ENCODE measurements around the gene RABL2B.

RABL2B gene

GRCh38 chr22:50737728-50738648, 45.4 kb downstream of the RABL2B start, which contains the start of gene ACR:
TSS of gene ACR (plus strand) at chr22:50738204. CDS start at chr22:50738236, 32 bp downstream.
- no peak for FAIRE-seq

GRCh38 chr22:50735739-50736030, 47.8 kb downstream of the RABL2B start:
- no peak for FAIRE-seq

DNA sequence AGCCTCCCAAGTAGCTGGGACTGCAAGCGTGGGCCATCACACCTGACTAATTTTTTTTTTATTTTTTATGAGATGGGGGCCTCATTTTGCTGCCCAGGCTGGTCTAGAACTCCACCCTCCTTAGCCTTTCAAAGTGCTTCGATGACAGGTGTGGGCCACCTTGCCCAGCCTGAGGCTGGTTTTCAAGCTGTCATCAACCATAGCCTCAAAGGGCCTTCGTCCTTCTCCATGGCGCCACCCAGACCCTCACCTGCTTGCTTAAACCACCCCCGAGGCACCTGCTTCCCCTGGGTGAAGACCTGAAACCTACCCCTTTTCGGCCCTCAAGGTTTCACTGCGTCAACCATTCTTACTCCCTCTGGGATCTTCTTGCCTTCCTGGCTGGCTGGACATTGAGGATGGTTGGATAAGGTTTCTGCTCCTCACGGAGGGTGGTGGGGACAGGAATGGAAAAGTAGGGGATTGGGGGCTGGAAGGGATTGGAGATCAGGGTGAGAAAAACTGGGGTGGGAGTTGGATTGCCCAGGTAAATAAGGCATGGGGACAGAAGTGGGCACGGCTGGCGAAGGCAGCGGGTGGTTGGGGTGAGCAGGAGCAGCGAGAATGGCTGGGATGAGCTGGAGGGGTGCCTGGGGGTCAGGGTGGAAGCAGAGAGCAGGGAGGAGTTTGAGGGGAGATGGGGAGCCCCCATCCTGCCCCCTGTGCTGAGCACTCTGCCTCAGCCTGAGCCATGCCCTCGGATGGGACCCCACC, 48.3 kb downstream of the RABL2B start:
- FAIRE-seq, result no peak

DNA sequence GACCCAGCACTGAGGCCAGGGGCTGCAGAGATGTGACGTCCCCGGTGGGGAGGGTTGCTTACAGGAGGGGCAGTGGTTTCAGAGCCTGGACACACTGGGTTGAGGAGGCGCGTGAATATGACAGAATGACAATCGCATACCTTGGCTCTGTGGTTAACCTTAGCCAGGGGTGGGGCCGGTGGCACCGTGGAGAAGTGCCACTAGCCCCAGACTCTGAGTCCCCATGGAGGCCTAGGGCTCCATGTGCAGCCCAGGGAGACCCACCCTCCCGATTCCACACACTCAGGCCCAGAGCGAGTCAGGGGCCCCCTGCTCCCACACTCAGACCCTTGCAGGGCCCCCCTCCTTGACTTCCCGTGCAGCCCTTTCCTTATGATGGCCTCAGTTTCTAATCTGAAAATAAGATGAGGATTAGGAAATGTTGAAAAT, 49.1 kb downstream of the RABL2B start:
- FAIRE-seq, result no peak

GRCh38 chr22:50733521-50734342, 49.7 kb downstream of the RABL2B start:
- no peak for FAIRE-seq

GRCh38 chr22:50732681-50733080, 50.8 kb downstream of the RABL2B start:
- no peak for FAIRE-seq

DNA sequence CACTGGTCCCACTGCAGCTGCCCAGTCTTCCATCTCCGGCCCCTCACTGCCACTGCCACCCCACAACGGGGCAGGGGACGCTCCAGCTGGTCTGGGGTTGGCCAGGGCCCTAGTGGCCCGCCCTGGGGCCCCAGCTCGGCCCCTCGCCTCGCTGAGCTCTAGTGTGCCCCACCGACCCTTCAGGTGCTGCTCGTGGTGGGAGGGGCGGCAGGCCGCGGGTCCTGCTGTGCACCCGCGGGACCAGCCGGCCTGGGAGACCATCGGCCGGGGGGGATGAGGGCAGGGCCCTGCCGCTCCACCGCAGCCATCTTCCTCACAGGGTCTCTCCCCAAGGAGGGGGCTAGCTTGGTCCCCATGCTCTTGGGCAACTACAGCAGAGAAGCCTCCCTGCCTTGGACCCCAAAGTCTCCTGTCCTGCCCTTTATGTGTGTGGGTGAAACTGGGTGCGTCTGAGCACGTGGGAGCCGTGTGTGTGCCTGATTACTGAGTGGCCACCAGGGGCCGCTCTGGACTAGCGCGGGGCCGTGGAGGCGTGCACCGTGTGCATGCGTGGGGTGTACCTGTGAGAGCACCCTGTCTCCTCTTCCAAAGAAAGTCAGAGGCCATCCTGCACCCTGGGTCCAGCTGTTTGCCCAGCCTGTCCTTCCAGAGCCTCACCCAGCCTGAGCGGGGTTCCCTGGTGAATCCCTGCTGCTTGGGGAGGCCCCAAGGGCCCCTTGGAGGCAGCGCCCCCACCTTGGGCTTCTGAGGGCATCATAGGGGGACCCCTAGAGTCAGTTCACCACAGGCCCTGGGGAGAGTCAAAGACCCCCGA, 51.4 kb downstream of the RABL2B start:
- FAIRE-seq, result no peak

DNA sequence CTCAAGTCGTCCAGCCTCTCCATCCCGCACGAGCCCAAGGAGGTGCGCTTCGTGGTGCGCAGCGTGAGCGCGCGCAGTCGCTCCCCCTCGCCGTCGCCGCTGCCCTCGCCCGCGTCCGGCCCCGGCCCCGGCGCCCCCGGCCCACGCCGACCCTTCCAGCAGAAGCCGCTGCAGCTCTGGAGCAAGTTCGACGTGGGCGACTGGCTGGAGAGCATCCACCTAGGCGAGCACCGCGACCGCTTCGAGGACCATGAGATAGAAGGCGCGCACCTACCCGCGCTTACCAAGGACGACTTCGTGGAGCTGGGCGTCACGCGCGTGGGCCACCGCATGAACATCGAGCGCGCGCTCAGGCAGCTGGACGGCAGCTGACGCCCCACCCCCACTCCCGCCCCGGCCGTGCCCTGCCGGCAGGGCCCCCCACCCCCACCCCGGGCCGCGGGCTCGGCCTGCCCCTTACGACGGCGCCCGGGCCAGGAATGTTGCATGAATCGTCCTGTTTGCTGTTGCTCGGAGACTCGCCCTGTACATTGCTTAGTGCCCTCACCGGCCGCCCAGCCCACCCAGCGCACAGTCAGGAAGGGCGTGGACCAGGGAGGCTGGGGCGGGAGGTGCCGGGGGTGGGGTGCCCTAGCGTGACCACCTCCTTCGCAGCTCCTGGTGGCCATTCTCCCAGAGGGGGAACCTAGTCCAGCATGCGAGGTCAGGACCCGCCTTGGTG, 52.3 kb downstream of the RABL2B start:
- no peak for FAIRE-seq

DNA sequence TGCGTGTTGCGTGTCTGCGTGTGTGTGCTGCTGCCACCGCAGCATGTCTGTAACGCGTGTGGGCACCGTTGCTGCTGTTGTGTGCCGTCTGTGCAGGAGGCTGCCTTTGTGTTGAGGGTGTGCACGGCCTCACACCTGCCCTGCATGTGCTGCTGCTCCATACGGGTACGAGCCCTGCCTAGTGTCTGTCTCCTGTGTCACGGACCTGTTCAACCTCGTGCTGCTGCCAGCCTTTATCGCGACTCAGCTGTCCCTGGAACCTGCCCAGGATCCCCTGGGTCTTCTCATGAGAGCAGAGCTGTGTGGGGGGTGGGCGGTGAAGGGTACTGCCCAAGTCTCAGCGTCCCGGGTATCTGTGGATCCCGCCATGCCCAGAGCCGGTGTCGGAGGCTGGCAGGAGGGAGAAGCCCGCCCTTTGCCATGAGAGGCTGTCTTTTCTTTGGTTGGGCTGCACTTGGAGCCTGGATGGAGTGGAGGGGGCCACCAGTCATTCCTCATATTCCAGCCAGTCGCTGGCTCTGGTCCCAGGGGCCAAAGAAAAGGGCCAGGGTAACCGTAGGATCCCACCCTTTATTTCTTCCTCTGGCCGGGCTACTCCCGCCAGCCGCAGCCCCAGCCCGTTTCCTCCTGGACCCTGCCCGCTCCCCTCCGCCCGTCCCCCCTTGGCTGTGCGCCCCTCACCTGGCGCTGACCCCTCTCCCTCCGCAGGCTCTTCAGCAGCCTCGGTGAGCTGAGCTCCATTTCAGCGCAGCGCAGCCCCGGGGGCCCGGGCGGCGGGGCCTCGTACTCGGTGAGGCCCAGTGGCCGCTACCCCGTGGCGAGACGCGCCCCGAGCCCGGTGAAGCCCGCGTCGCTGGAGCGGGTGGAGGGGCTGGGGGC, 53.2 kb downstream of the RABL2B start:
- FAIRE-seq, result no peak

- no peak for FAIRE-seq
These were observed 53.9 kb downstream of the RABL2B start for GRCh38 chr22:50729391-50730012.

- FAIRE-seq, result no peak
These were observed 54.9 kb downstream of the RABL2B start for GRCh38 chr22:50728523-50728931.

- no peak for FAIRE-seq
These were observed 55.5 kb downstream of the RABL2B start for GRCh38 chr22:50727678-50728522.

GRCh38 chr22:50726643-50727340, 56.6 kb downstream of the RABL2B start:
- no peak for FAIRE-seq

GRCh38 chr22:50725597-50725996, 57.8 kb downstream of the RABL2B start:
- no peak for FAIRE-seq

DNA sequence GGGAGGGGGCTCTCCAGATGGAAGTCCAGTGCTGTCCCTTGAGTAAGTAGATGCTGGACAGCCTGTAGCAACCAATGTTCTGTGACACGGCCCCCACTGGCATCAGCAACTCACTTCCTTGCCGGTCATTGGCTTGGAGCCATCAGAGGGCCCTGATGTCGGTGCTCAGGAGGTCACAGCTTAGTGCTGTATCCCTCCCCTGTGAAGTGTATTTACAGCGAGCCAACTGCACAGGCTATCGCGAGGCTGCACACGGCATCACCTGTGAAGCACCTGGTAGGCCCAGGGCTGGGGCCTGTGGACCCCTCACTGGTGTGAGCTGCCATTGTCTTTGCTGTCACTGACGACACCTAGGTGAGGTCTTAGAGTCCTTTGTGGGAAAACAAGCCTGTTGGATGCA, 58.8 kb downstream of the RABL2B start:
- FAIRE-seq, result no peak

- no peak for FAIRE-seq
These were observed 59.4 kb downstream of the RABL2B start for GRCh38 chr22:50723991-50724390.

- no peak for FAIRE-seq
These were observed 60.6 kb downstream of the RABL2B start for GRCh38 chr22:50722716-50723428.
